ENCODE data around the gene CDH26. TPM values are rescaled to one million over a fixed set of nuclear protein-coding genes. Genes with fewer than 3 reads are reported as not detected.

CDH26 gene
- total RNA-seq, 4 donors from 2014 or later = 0.27 to 0.41 (median 0.29) TPM; not detected in 1

- Histone ChIP-seq H3K4me1 (no peaks in the 10 kb centered on the region), H3K36me3 (no peaks in the 10 kb centered on the region), H3K9me3 (no peaks in the 10 kb centered on the region), H3K27ac (no peak overlapping the region), H3K4me3 (no peak overlapping the region), H3K27me3 (no peaks in the 10 kb centered on the region)
- intact Hi-C loops (cut with DNase I; ENCODE audit: low total_unique reads) (no loop called here), in situ Hi-C loops (cut with MboI; ENCODE audit: low sequenced_read_pairs in 4 of 4) (no loop called here)
- no peak for DNase-seq
- ATAC-seq = no peak
- TF ChIP-seq, protein P1, sequence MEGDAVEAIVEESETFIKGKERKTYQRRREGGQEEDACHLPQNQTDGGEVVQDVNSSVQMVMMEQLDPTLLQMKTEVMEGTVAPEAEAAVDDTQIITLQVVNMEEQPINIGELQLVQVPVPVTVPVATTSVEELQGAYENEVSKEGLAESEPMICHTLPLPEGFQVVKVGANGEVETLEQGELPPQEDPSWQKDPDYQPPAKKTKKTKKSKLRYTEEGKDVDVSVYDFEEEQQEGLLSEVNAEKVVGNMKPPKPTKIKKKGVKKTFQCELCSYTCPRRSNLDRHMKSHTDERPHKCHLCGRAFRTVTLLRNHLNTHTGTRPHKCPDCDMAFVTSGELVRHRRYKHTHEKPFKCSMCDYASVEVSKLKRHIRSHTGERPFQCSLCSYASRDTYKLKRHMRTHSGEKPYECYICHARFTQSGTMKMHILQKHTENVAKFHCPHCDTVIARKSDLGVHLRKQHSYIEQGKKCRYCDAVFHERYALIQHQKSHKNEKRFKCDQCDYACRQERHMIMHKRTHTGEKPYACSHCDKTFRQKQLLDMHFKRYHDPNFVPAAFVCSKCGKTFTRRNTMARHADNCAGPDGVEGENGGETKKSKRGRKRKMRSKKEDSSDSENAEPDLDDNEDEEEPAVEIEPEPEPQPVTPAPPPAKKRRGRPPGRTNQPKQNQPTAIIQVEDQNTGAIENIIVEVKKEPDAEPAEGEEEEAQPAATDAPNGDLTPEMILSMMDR (IDR thresholded peaks at IDR 0.05 in 4 of 5, conservative IDR thresholded peaks at IDR 0.05 in 1 of 5) = no peak
- no peak for TF ChIP-seq POLR2A (IDR thresholded peaks at IDR 0.05)
Measured at GRCh38 chr20:60026010-60026409, 67.8 kb downstream of the CDH26 start.

DNA sequence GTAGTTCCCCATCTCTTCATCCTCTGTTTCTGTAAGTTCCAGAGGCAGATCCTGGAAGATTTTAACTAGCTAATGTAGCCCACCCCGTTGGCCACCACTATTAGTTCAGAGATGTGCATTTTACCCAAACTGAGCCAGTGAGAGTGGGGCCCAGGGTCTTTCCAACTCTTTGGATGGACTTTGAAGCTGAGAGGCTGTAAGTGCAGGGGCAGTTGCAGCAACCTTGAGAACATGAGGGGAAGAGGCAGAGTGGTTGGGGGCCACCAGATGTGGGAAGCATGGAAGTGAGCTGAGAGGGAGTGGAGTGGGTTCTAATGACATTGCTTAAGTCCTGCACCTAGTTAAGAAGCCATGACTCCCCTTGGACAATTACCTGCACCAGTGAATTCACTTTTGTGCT lies 72.2 kb downstream of the CDH26 start:
- DNase-seq (no peak), ATAC-seq (no peak)
- Histone ChIP-seq H3K36me3 (no peaks in the 10 kb centered on the region), H3K9me3 (no peaks in the 10 kb centered on the region), H3K4me1 (peaks cover 23 to 25% of the 10 kb centered on the region in 2 donors), H3K27me3 (no peaks in the 10 kb centered on the region), H3K4me3 (no peak overlapping the region), H3K27ac (no peak overlapping the region)
- in situ Hi-C loops (cut with MboI; ENCODE audit: low sequenced_read_pairs in 4 of 4) (no loop called here), intact Hi-C loops (cut with DNase I; ENCODE audit: low total_unique reads) (loop anchor here (5.0 kb wide), 1 partner anchor 88 kb away; the partner anchor contains the start of genes FAM217B and PPP1R3D)
- no peak for TF ChIP-seq POLR2A (IDR thresholded peaks at IDR 0.05)
- TF ChIP-seq, protein P1 (IDR thresholded peaks at IDR 0.05 in 4 of 5, conservative IDR thresholded peaks at IDR 0.05 in 1 of 5) = no peak

DNA sequence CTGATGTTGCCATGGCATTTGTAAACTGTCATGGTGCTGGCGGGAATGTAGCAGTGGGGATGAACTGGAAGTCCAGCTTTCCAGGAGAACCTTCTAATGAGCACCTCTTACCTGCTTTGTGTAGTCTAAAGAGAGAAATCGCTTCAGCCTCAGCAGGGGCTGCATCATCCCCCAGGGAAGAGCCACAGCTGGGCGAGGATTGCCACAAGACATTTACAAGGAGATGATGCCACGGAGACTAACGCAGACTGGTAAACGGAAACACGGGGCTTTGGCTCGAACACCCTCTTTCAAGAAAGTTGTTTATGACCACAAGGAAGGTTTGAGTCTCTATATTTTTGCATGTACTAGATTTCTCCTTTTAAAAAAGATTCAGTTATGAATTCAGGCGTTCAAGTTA lies 72.9 kb downstream of the CDH26 start:
- Histone ChIP-seq H3K4me3 (no peak overlapping the region), H3K4me1 (peaks cover 27 to 28% of the 10 kb centered on the region in 2 donors), H3K36me3 (no peaks in the 10 kb centered on the region), H3K27ac (peak overlapping the region in 1 of 4 donors; percentile 7), H3K27me3 (no peaks in the 10 kb centered on the region), H3K9me3 (no peaks in the 10 kb centered on the region)
- in situ Hi-C loops (cut with MboI; ENCODE audit: low sequenced_read_pairs in 4 of 4) = no loop called here
- no peak for TF ChIP-seq POLR2A (IDR thresholded peaks at IDR 0.05)
- TF ChIP-seq, protein P1 (IDR thresholded peaks at IDR 0.05 in 4 of 5, conservative IDR thresholded peaks at IDR 0.05 in 1 of 5) = no peak
- DNase-seq = no peak
- ATAC-seq = no peak
- intact Hi-C loops (cut with DNase I; ENCODE audit: low total_unique reads) = loop anchor here (5.0 kb wide), 1 partner anchor 89 kb away; the partner anchor contains the start of genes FAM217B and PPP1R3D

GRCh38 chr20:60034231-60035110 lies 76.2 kb downstream of the CDH26 start:
- Histone ChIP-seq H3K4me1 (peaks cover 27 to 33% of the 10 kb centered on the region in 2 donors), H3K36me3 (no peaks in the 10 kb centered on the region), H3K9me3 (no peaks in the 10 kb centered on the region), H3K27ac (peak overlapping the region; percentile 72 to 93 (median 88)), H3K4me3 (peak overlapping the region; percentile 8 to 35 (median 25)), H3K27me3 (no peaks in the 10 kb centered on the region)
- DNase-seq (peak; percentile 52 to 81), ATAC-seq (peak; percentile 93 to 96)
- intact Hi-C loops (cut with DNase I; ENCODE audit: low total_unique reads) = loop anchor here (5.0 kb wide), 1 partner anchor 92 kb away; the partner anchor contains the start of genes FAM217B and PPP1R3D
- in situ Hi-C loops (cut with MboI; ENCODE audit: low sequenced_read_pairs in 4 of 4) = no loop called here
- TF ChIP-seq, protein P1 (IDR thresholded peaks at IDR 0.05 in 4 of 5, conservative IDR thresholded peaks at IDR 0.05 in 1 of 5) = no peak
- no peak for TF ChIP-seq POLR2A (IDR thresholded peaks at IDR 0.05)
